ENCODE measurements around the gene APOL3.

DNA sequence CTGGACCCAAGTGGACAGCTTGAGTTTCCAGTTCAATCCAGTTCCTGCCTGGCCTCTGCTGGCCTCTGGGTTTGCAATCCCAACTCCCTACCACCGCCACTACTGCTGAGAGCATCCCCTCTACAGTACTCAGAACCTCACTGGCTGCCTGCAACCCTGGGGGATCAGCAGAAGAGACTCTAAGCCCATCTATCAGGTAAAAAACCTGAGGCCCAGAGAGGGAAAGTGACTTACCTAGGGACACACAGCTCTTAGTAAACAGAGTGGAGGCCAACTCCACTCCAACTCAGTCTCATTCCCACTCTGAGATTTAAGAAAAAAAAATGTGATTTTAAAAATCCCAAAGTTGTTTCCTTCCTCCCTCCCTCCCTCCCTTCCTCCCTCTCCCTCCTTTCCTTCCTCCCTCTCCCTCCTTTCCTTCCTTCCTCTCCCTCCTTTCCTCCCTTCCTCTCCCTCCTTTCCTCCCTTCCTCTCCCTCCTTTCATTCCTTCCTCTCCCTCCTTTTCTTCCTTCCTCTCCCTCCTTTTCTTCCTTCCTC lies 34.5 kb downstream of the APOL3 start:
- TF ChIP-seq, protein P1, sequence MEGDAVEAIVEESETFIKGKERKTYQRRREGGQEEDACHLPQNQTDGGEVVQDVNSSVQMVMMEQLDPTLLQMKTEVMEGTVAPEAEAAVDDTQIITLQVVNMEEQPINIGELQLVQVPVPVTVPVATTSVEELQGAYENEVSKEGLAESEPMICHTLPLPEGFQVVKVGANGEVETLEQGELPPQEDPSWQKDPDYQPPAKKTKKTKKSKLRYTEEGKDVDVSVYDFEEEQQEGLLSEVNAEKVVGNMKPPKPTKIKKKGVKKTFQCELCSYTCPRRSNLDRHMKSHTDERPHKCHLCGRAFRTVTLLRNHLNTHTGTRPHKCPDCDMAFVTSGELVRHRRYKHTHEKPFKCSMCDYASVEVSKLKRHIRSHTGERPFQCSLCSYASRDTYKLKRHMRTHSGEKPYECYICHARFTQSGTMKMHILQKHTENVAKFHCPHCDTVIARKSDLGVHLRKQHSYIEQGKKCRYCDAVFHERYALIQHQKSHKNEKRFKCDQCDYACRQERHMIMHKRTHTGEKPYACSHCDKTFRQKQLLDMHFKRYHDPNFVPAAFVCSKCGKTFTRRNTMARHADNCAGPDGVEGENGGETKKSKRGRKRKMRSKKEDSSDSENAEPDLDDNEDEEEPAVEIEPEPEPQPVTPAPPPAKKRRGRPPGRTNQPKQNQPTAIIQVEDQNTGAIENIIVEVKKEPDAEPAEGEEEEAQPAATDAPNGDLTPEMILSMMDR (conservative IDR thresholded peaks at IDR 0.05 in 1 of 2, IDR thresholded peaks at IDR 0.05 in 1 of 2; ENCODE audit: extremely low read depth in 1 of 2, insufficient read depth in 1 of 2, low read depth in 1 of 2, low read length in 2 of 2), result no peak
- TF ChIP-seq EZH2 (IDR thresholded peaks at IDR 0.05; ENCODE audit: borderline replicate concordance, low read length), result no peak

All from mammary epithelial cell (primary cell).